Breast epithelium (tissue), 4 donors: ENCODE measurements around the gene MAGED4. TPM values are rescaled to one million over a fixed set of nuclear protein-coding genes. Genes with fewer than 3 reads are reported as not detected.
"Not testable (repeated sequence)": the region's sequence is repeated elsewhere in the genome, so short reads cannot be mapped to it uniquely, and the experiment has no call there.

ENCODE experiments used
- DNase-seq, 2 donors: peaks; one replicate each; pipeline ENCODE4 v3.0.0-alpha.2; 2019; ENCODE audit warnings: low spot score in 2 of 2
- H3K27ac ChIP-seq, 2 donors: fragments of 200-600 bp; sonication (generic) in 1 of 2; one replicate each; pipeline ENCODE4 v1.5.1; 2016 to 2019; ENCODE audit warnings: mild to moderate bottlenecking in 1 of 2
- H3K27me3 ChIP-seq, 2 donors: fragments of 200-600 bp; sonication (generic) in 1 of 2; one replicate each; pipeline versions ENCODE4 v1.5.1 to v1.6.0; 2017 to 2019; ENCODE audit warnings: control low read depth in 1 of 2, mild to moderate bottlenecking in 1 of 2
- H3K36me3 ChIP-seq: fragments of 200-600 bp; one replicate; pipeline ENCODE4 v1.5.1; 2019
- H3K4me1 ChIP-seq, 2 donors: fragments of 200-600 bp; sonication (generic); one replicate each; pipeline ENCODE4 v1.5.1; 2016 to 2019; ENCODE audit warnings: control low read depth in 1 of 2
- H3K4me3 ChIP-seq, 3 donors: fragments of 200-600 bp; sonication (generic); 1 replicate in 2 of 3; 2 replicates in 1 of 3; pipeline ENCODE4 v1.5.1; 2016 to 2019; ENCODE audit warnings: mild to moderate bottlenecking in 3 of 3, moderate library complexity in 2 of 3
- H3K9me3 ChIP-seq, 2 donors: fragments of 200-600 bp; sonication (generic) in 1 of 2; one replicate each; pipeline ENCODE4 v1.5.1; 2016 to 2019; ENCODE audit warnings: control low read depth in 1 of 2
- POLR2A ChIP-seq: fragments of 450-650 bp; IDR thresholded peaks from one replicate; pipeline ENCODE4 v1.6.1; 2016; ENCODE audit warnings: antibody characterized with exemption, mild to moderate bottlenecking, moderate library complexity
- POLR2AphosphoS5 ChIP-seq, 3 donors: sonication (generic); formaldehyde crosslinking; IDR thresholded peaks; one replicate each; pipeline ENCODE4 v1.6.1; 2017; ENCODE audit warnings: antibody characterized with exemption in 3 of 3
- intact Hi-C: fragments of 100-400 bp; cut with DNase I; formaldehyde crosslinking; loops from one replicate; pipeline ENCODE4 v1.15.1; 2023; ENCODE audit warnings: low total_unique reads
- total RNA-seq, 3 donors: library from RNA; depleted of rRNA; stranded (reverse); fragments of >200 nt; gene quantifications; one replicate each; pipeline ENCODE4 v1.1.0, GENCODE V29; 2016
- TF ChIP-seq, protein P1 (sequence below), 3 donors: fragments of 450-650 bp; IDR thresholded peaks; one replicate each; pipeline ENCODE4 v1.5.1; 2016 to 2017; ENCODE audit warnings: antibody characterized with exemption in 3 of 3, mild to moderate bottlenecking in 3 of 3, moderate library complexity in 3 of 3

MAGED4 gene, protein sequence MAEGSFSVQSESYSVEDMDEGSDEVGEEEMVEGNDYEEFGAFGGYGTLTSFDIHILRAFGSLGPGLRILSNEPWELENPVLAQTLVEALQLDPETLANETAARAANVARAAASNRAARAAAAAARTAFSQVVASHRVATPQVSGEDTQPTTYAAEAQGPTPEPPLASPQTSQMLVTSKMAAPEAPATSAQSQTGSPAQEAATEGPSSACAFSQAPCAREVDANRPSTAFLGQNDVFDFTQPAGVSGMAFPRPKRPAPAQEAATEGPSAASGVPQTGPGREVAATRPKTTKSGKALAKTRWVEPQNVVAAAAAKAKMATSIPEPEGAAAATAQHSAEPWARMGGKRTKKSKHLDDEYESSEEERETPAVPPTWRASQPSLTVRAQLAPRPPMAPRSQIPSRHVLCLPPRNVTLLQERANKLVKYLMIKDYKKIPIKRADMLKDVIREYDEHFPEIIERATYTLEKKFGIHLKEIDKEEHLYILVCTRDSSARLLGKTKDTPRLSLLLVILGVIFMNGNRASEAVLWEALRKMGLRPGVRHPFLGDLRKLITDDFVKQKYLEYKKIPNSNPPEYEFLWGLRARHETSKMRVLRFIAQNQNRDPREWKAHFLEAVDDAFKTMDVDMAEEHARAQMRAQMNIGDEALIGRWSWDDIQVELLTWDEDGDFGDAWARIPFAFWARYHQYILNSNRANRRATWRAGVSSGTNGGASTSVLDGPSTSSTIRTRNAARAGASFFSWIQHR
- 10 to 100 TPM in 1 of 3 donors, 1 to 10 TPM in 1, under 1 TPM in 1; 0.64 to 14.9 (median 7.5) TPM for total RNA-seq

GRCh38 chrX:52184440-52185077 lies at the start of gene MAGED4:
MAGED4 (plus strand) TSS chrX:52184888; CDS start chrX:52185923, 1,035 bp downstream.
- H3K9me3 ChIP-seq, H3K4me1 ChIP-seq, H3K27ac ChIP-seq, H3K27me3 ChIP-seq, DNase-seq, H3K4me3 ChIP-seq, H3K36me3 ChIP-seq, intact Hi-C loops: not testable (repeated sequence)

DNA sequence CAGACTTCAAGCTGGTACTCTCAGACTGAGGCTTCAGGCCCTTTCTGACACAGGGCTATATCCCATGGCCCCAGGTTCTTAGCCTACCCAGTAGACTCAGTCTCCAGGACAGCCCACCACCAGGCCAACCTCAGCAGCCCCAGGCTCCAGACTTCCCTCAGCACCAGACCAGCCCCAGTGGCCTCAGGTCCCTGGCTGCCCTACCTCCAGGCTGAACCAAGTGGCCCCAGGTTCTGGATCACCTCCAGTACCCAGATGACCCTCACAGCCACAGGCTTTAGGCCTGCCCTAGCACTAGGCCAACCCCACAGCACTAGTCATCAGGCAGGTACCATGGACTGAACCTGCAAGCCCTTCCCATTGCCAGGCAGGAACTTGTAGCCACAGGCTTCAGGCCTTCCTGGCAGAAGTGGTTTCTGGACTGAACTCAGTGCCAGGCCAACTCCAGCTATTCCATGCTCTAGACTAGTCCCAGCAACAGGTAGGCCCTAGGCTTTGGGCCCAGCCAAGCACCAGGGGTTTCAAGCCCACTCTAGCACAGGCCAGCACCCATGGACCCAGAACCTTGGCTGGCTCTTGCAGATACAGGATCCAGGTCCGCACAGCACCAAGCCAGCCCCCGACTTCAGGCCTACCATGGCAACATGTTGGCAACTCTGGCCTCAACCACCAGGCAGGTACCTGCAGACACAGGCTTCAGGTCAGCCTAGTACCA lies 45.7 kb upstream of the MAGED4 start:
- Histone ChIP-seq H3K4me3 (no peak overlapping the region), H3K4me1 (no peaks in the 10 kb centered on the region), H3K27ac (no peak overlapping the region), H3K27me3 (peaks cover 0 to 16% of the 10 kb centered on the region in 2 donors), H3K9me3 (no peaks in the 10 kb centered on the region), H3K36me3 (no peaks in the 10 kb centered on the region)
- no peak for DNase-seq
- intact Hi-C loops = no loop called here
- TF ChIP-seq POLR2AphosphoS5 (IDR thresholded peaks at IDR 0.05) (no peak), POLR2A (no peak)
- TF ChIP-seq, protein P1, sequence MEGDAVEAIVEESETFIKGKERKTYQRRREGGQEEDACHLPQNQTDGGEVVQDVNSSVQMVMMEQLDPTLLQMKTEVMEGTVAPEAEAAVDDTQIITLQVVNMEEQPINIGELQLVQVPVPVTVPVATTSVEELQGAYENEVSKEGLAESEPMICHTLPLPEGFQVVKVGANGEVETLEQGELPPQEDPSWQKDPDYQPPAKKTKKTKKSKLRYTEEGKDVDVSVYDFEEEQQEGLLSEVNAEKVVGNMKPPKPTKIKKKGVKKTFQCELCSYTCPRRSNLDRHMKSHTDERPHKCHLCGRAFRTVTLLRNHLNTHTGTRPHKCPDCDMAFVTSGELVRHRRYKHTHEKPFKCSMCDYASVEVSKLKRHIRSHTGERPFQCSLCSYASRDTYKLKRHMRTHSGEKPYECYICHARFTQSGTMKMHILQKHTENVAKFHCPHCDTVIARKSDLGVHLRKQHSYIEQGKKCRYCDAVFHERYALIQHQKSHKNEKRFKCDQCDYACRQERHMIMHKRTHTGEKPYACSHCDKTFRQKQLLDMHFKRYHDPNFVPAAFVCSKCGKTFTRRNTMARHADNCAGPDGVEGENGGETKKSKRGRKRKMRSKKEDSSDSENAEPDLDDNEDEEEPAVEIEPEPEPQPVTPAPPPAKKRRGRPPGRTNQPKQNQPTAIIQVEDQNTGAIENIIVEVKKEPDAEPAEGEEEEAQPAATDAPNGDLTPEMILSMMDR (IDR thresholded peaks at IDR 0.05) = no peak

DNA sequence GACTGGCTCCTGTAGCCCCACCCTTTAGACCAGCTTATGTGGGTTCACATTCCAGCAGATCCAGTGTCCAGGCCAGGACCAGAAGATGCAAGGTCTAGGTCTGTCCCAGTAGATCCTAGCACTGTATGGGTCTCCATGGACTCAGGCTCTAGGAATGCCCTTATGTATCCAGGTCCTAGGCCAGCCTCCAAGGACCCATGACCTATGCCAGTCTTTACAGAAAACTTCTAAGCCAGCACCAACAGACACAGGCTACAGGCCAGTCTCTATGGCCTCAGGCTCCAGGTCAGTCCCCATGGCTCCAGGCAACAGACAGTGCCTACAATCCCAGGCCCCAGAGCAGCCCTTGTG lies 45.2 kb upstream of the MAGED4 start:
- intact Hi-C loops = no loop called here
- TF ChIP-seq, protein P1 (IDR thresholded peaks at IDR 0.05) = no peak
- TF ChIP-seq POLR2AphosphoS5 (IDR thresholded peaks at IDR 0.05) (no peak), POLR2A (no peak)

GRCh38 chrX:52140020-52140419 lies 44.7 kb upstream of the MAGED4 start:
- H3K4me1 ChIP-seq = no peaks in the 10 kb centered on the region
- H3K9me3 ChIP-seq = no peaks in the 10 kb centered on the region
- H3K27me3 ChIP-seq = peaks cover 0 to 21% of the 10 kb centered on the region in 2 donors
- H3K4me3 ChIP-seq = no peak overlapping the region
- H3K27ac ChIP-seq = no peak overlapping the region
- TF ChIP-seq, protein P1 (IDR thresholded peaks at IDR 0.05) = no peak
- TF ChIP-seq POLR2AphosphoS5 (IDR thresholded peaks at IDR 0.05) (no peak), POLR2A (no peak)
- DNase-seq = no peak
- intact Hi-C loops = no loop called here
- H3K36me3 ChIP-seq = no peaks in the 10 kb centered on the region

More for the DNA sequence above, 45.2 kb upstream of the MAGED4 start:
- Histone ChIP-seq H3K9me3 (no peaks in the 10 kb centered on the region), H3K36me3 (no peaks in the 10 kb centered on the region), H3K27me3 (peaks cover 0 to 19% of the 10 kb centered on the region in 2 donors), H3K4me3 (no peak overlapping the region), H3K27ac (no peak overlapping the region), H3K4me1 (no peaks in the 10 kb centered on the region)
- DNase-seq = no peak

- H3K4me3 ChIP-seq, H3K27ac ChIP-seq, H3K9me3 ChIP-seq, DNase-seq, intact Hi-C loops, H3K4me1 ChIP-seq, H3K36me3 ChIP-seq: not testable (repeated sequence)
- peaks cover 0 to 19% of the 10 kb centered on the region in 2 donors for H3K27me3 ChIP-seq
Measured at GRCh38 chrX:52150667-52151066, 34.0 kb upstream of the MAGED4 start.

GRCh38 chrX:52160140-52160539 lies 24.5 kb upstream of the MAGED4 start:
- H3K27me3 ChIP-seq = peaks cover 0 to 25% of the 10 kb centered on the region in 2 donors
- H3K4me3 ChIP-seq, H3K9me3 ChIP-seq, H3K36me3 ChIP-seq, DNase-seq, intact Hi-C loops, H3K4me1 ChIP-seq, H3K27ac ChIP-seq: not testable (repeated sequence)
